SU-DHL-6 (cell line): Measurements from ENCODE around the gene POLR2F.

Experiments used
- H2AFZ ChIP-seq: fragments of 200-600 bp; sonication (generic); 2 replicates; pipeline ENCODE4 v1.6.1; 2014; ENCODE audit warnings: low read depth, mild to moderate bottlenecking, moderate library complexity, mixed read lengths, antibody characterized with exemption, low read length; ENCODE audit not compliant: severe bottlenecking
- H3F3A ChIP-seq: fragments of 200-600 bp; shearing (Covaris generic); 2 replicates; pipeline ENCODE4 v1.6.0; 2016; ENCODE audit warnings: antibody characterized with exemption, mild to moderate bottlenecking; ENCODE audit not compliant: insufficient read depth
- H3K27ac ChIP-seq: fragments of 200-600 bp; sonication (generic); 2 replicates; pipeline ENCODE4 v1.5.1; 2016; ENCODE audit warnings: low read depth, mild to moderate bottlenecking, low read length, moderate library complexity, mixed read lengths
- H3K27me3 ChIP-seq: fragments of 200-600 bp; sonication (generic), shearing (Covaris generic); 2 replicates; pipeline ENCODE4 v1.6.0; 2014; ENCODE audit warnings: mild to moderate bottlenecking, low read length
- H3K36me3 ChIP-seq: fragments of 200-600 bp; sonication (generic); 2 replicates; pipeline ENCODE4 v1.6.1; 2014; ENCODE audit warnings: mild to moderate bottlenecking, low read length, mixed read lengths
- H3K4me2 ChIP-seq: fragments of 300-600, 200-600 bp; shearing (Covaris generic), sonication (generic); 2 replicates; pipeline ENCODE4 v1.6.0; 2014; ENCODE audit warnings: low read length, low read depth, mild to moderate bottlenecking; ENCODE audit not compliant: poor library complexity, severe bottlenecking
- H3K4me3 ChIP-seq: fragments of 200-600 bp; sonication (generic); 2 replicates; pipeline ENCODE4 v1.5.1; 2014; ENCODE audit warnings: antibody characterized with exemption, low read length, mild to moderate bottlenecking, mixed read lengths; ENCODE audit not compliant: insufficient read depth, poor library complexity, severe bottlenecking
- H3K79me2 ChIP-seq: fragments of 200-600 bp; sonication (generic); 2 replicates; pipeline ENCODE4 v1.6.1; 2014; ENCODE audit warnings: mild to moderate bottlenecking, low read length, moderate library complexity; ENCODE audit not compliant: insufficient read depth
- H3K9ac ChIP-seq: fragments of 200-600 bp; sonication (generic); 2 replicates; pipeline ENCODE4 v1.7.0; 2014; ENCODE audit warnings: mild to moderate bottlenecking, low read length
- H3K9me2 ChIP-seq: fragments of 200-600 bp; sonication (generic); replicated peaks from 2 replicates; pipeline ENCODE4 v1.6.1; 2014; ENCODE audit warnings: low read length; ENCODE audit not compliant: insufficient read depth
- H3K9me3 ChIP-seq: fragments of 200-600 bp; sonication (generic); 2 replicates; pipeline ENCODE4 v1.6.1; 2014; ENCODE audit warnings: low read length, mixed read lengths; ENCODE audit not compliant: insufficient read depth
- H4K20me1 ChIP-seq: fragments of 200-600 bp; sonication (generic); 2 replicates; pipeline ENCODE4 v1.6.1; 2014; ENCODE audit warnings: low read depth, mild to moderate bottlenecking, antibody characterized with exemption, low read length, moderate library complexity, mixed read lengths
- EZH2phosphoT487 ChIP-seq: fragments of 200-600 bp; sonication (generic), shearing (Covaris generic); conservative IDR thresholded peaks from 2 replicates; pipeline ENCODE4 v1.6.1; 2018; ENCODE audit warnings: mild to moderate bottlenecking, antibody characterized with exemption, low read length, moderate library complexity, mixed read lengths
- TF ChIP-seq, protein P1 (sequence below): fragments of 200-600 bp; sonication (generic); IDR thresholded peaks from one replicate; pipeline ENCODE4 v1.5.1; 2017; ENCODE audit warnings: antibody characterized with exemption, mild to moderate bottlenecking, low read length, moderate library complexity; ENCODE audit not compliant: insufficient read depth, poor library complexity, severe bottlenecking

The POLR2F gene

DNA sequence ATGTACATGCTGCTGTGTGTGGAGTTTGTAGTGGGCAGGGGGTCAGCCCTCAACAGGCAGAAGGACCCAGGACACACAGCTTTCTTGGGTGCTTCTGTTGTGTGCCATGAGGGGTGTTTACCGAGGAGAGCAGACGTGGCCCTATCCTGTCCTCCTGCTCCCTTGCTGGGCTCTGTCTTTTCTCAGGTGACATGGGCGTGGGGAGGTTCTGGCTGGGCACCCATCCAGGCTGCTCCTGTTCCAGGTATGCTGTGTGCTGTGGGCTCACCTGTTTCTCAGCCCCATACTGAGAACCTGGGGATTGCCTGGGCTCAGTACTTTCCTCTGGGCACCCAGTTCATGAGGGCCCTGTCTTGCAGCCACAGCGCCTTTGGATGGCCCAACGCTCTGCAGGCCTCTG lies 24.1 kb upstream of the POLR2F start:
- Histone ChIP-seq H2AFZ (no peak overlapping the region), H3F3A (no peaks in the 10 kb centered on the region), H3K27me3 (no peaks in the 10 kb centered on the region), H3K9me3 (no peaks in the 10 kb centered on the region), H3K9me2 (no peaks in the 10 kb centered on the region), H4K20me1 (no peaks in the 10 kb centered on the region), H3K79me2 (no peaks in the 10 kb centered on the region), H3K27ac (no peak overlapping the region), H3K4me2 (no peak overlapping the region), H3K4me3 (no peak overlapping the region), H3K36me3 (no peaks in the 10 kb centered on the region), H3K9ac (no peak overlapping the region)
- TF ChIP-seq, protein P1, sequence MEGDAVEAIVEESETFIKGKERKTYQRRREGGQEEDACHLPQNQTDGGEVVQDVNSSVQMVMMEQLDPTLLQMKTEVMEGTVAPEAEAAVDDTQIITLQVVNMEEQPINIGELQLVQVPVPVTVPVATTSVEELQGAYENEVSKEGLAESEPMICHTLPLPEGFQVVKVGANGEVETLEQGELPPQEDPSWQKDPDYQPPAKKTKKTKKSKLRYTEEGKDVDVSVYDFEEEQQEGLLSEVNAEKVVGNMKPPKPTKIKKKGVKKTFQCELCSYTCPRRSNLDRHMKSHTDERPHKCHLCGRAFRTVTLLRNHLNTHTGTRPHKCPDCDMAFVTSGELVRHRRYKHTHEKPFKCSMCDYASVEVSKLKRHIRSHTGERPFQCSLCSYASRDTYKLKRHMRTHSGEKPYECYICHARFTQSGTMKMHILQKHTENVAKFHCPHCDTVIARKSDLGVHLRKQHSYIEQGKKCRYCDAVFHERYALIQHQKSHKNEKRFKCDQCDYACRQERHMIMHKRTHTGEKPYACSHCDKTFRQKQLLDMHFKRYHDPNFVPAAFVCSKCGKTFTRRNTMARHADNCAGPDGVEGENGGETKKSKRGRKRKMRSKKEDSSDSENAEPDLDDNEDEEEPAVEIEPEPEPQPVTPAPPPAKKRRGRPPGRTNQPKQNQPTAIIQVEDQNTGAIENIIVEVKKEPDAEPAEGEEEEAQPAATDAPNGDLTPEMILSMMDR = no peak
- TF ChIP-seq EZH2phosphoT487 = no peak

DNA sequence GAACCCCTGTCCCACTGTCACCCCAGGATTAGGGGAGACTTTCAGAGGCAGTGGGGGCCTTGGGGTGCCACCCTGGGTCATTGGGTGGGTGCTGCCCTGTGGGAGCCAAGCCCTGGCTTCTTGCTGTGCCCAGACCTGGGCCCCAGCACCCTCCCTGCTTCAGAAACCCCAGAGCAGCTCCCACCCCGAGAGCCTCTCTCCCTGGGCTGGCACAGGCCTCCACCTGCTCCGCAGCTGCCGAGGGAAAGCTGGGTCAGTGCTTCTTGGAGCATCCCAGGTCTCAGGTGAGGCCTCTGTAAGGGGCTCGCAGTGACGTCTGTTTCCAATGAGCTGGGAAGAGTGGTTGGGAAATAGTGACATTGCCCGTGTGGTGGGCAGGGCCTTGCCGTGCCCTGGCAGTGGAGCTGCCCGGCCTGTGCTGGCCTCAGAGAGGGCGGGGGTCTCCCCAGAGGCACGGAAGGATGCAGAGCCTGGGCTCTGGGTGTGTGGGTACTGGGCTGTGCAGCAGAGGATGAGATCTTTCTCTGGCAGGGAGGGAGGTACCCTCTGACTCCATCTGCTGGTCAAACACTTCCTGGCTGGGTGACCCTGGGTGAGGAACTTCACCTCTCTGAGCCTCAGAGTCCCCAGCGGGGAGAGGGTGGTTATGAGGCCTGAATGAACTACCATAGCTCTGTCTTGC lies 23.1 kb upstream of the POLR2F start:
- H3F3A ChIP-seq = no peaks in the 10 kb centered on the region
- no peaks in the 10 kb centered on the region for H3K36me3 ChIP-seq
- no peak for TF ChIP-seq EZH2phosphoT487
- TF ChIP-seq, protein P1 = no peak
- no peak overlapping the region for H3K9ac ChIP-seq
- no peaks in the 10 kb centered on the region for H3K79me2 ChIP-seq
- H3K4me3 ChIP-seq = no peak overlapping the region
- no peak overlapping the region for H3K27ac ChIP-seq
- H4K20me1 ChIP-seq = no peaks in the 10 kb centered on the region
- no peaks in the 10 kb centered on the region for H3K27me3 ChIP-seq
- H3K9me2 ChIP-seq = no peaks in the 10 kb centered on the region
- H3K9me3 ChIP-seq = no peaks in the 10 kb centered on the region
- no peak overlapping the region for H3K4me2 ChIP-seq
- H2AFZ ChIP-seq = no peak overlapping the region

DNA sequence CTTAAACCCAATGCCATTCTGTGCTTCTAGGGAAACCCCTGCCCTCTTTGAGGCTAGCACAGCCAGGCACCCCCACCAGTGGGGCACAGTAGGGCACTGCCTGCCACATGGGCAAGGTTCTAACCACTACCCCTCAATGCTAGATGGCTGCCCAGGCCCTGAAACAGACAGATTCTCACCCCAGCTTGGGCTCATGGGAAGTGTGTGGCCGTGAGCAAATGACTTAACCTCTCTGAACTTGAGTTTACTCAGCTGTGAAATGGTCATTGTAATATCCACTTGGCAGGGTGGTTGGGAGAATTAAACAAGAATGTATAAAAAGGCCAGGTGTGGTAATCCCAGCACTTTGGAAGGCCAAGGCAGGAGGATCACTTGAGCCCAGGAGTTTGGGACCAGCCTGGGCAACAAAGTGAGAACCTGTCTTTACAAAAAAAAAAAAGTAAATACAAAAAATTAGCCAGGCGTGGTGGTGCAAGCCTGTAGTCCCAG lies 22.5 kb upstream of the POLR2F start:
- Histone ChIP-seq H3K4me2 (no peak overlapping the region), H4K20me1 (no peaks in the 10 kb centered on the region), H3K27ac (no peak overlapping the region), H3K9me3 (no peaks in the 10 kb centered on the region), H3K9me2 (no peaks in the 10 kb centered on the region), H3K4me3 (no peak overlapping the region), H3F3A (no peaks in the 10 kb centered on the region), H3K9ac (no peak overlapping the region), H2AFZ (no peak overlapping the region), H3K27me3 (no peaks in the 10 kb centered on the region), H3K36me3 (no peaks in the 10 kb centered on the region), H3K79me2 (no peaks in the 10 kb centered on the region)
- TF ChIP-seq, protein P1 = no peak
- TF ChIP-seq EZH2phosphoT487 = no peak
